ENCODE results near the gene ABR. TPM values are rescaled to one million over a fixed set of nuclear protein-coding genes. Genes with fewer than 3 reads are reported as not detected.
A peak's percentile ranks its signal among the peaks of the same experiment; 100 is the strongest.
"Not testable (repeated sequence)": the region's sequence is repeated elsewhere in the genome, so short reads cannot be mapped to it uniquely, and the experiment has no call there.

Gene ABR
- total RNA-seq, 1 donor from 2014 or later: 119 TPM

GRCh38 chr17:1202291-1202690, 22.5 kb upstream of the ABR start:
- Mint-ChIP-seq H3K36me3 (ENCODE audit: low read depth) (no peaks in the 10 kb centered on the region), H3K4me3 (ENCODE audit: unreplicated experiment) (no peak overlapping the region), H3K27ac (ENCODE audit: unreplicated experiment) (no peak overlapping the region), H3K4me1 (ENCODE audit: low read depth) (peaks cover 10% of the 10 kb centered on the region), H3K27me3 (ENCODE audit: low read depth) (peaks cover 2% of the 10 kb centered on the region), H3K9me3 (ENCODE audit: low read depth) (no peaks in the 10 kb centered on the region)
- no peak for TF ChIP-seq CTCF (IDR thresholded peaks at IDR 0.05)
- DNase-seq (ENCODE audit: low spot score): no peak

DNA sequence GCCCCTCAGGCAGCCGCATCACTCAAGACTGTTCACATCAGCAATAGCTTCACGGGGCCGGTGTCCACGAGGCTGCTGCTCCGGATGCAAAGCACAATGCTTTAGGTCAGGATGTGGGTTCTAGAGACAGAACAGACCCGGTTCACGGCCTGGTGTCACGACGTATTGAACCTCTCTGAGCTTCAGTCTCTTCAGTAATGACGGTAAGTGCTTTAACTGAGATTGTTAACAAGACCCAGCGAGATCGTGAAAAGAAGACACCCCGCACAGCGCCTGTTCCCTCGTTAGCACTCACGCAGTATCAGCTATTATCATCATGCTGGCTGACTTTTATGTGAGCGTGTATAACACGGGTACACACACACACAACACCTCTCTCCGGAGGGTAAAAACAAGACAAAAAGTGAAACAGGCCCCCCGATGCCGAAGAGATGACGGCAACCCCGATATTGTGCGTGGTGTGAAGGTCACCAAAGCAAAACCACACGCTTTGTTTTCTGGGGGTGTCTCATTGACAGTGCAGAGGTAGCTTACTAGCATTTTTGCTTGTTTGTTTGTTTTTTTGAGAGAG, 21.4 kb upstream of the ABR start:
- Mint-ChIP-seq H3K4me3 (ENCODE audit: unreplicated experiment) (no peak overlapping the region), H3K4me1 (ENCODE audit: low read depth) (peaks cover 18% of the 10 kb centered on the region), H3K27ac (ENCODE audit: unreplicated experiment) (no peak overlapping the region), H3K27me3 (ENCODE audit: low read depth) (no peaks in the 10 kb centered on the region), H3K9me3 (ENCODE audit: low read depth) (no peaks in the 10 kb centered on the region), H3K36me3 (ENCODE audit: low read depth) (no peaks in the 10 kb centered on the region)
- no peak for DNase-seq (ENCODE audit: low spot score)
- no peak for TF ChIP-seq CTCF (IDR thresholded peaks at IDR 0.05)

GRCh38 chr17:1199271-1199743, 19.5 kb upstream of the ABR start:
- peaks cover 18% of the 10 kb centered on the region for H3K4me1 Mint-ChIP-seq (ENCODE audit: low read depth)

DNA sequence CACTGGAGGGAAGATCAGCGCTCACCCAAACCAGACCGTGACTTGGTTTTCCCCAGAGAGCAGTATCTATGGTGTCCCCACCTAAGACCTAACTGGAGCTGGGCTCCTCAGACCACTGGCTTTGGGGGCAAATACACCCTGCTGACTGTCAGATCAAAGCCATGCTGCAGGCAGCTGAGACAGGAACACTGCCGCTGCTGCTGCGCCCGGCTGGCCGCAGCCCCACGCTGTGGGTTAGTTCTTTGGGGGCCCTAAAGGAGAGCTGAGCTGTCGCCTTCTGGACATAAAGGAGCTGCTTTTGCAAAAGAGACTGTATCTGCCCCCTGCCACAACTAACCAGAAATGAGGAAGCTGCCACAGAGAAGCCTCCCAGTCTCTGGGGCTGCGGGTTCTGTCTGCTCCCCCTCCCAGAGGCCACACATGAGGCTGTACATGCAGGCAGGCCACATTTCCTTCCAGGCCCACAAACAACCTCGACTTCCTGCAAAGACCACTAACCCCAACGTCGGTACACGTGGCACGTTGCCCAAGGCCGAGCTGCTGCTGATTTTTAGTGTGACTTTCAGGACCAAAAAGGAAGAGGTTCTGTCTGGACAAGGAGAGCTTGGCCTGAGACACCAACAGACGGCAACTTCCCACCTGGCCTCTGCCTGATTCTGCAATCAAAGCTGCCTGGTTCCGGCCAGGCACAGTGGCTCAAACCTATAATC, 18.2 kb upstream of the ABR start:
- peaks cover 18% of the 10 kb centered on the region for H3K4me1 Mint-ChIP-seq (ENCODE audit: low read depth)
- no peak overlapping the region for H3K4me3 Mint-ChIP-seq (ENCODE audit: unreplicated experiment)
- no peaks in the 10 kb centered on the region for H3K36me3 Mint-ChIP-seq (ENCODE audit: low read depth)
- H3K9me3 Mint-ChIP-seq (ENCODE audit: low read depth): no peaks in the 10 kb centered on the region
- TF ChIP-seq CTCF (IDR thresholded peaks at IDR 0.05): no peak
- H3K27me3 Mint-ChIP-seq (ENCODE audit: low read depth): no peaks in the 10 kb centered on the region
- DNase-seq (ENCODE audit: low spot score): no peak
- peak overlapping the region; percentile 88 for H3K27ac Mint-ChIP-seq (ENCODE audit: unreplicated experiment)

More at GRCh38 chr17:1199271-1199743, 19.5 kb upstream of the ABR start:
- H3K27me3 Mint-ChIP-seq (ENCODE audit: low read depth); DNase-seq (ENCODE audit: low spot score); H3K9me3 Mint-ChIP-seq (ENCODE audit: low read depth); H3K36me3 Mint-ChIP-seq (ENCODE audit: low read depth); H3K27ac Mint-ChIP-seq (ENCODE audit: unreplicated experiment); H3K4me3 Mint-ChIP-seq (ENCODE audit: unreplicated experiment): not testable (repeated sequence)

- no peak for TF ChIP-seq CTCF (IDR thresholded peaks at IDR 0.05)
- Mint-ChIP-seq H3K36me3 (ENCODE audit: low read depth) (no peaks in the 10 kb centered on the region), H3K9me3 (ENCODE audit: low read depth) (no peaks in the 10 kb centered on the region), H3K4me1 (ENCODE audit: low read depth) (peaks cover 18% of the 10 kb centered on the region), H3K4me3 (ENCODE audit: unreplicated experiment) (no peak overlapping the region), H3K27me3 (ENCODE audit: low read depth) (no peaks in the 10 kb centered on the region), H3K27ac (ENCODE audit: unreplicated experiment) (peak overlapping the region; percentile 88)
- DNase-seq (ENCODE audit: low spot score): no peak
These were observed 17.6 kb upstream of the ABR start for GRCh38 chr17:1197379-1197778.

Measured in chondrocyte (in vitro differentiated cells).